MCF 10A (cell line): ENCODE results near the gene PLCB1. TPM values are rescaled to one million over a fixed set of nuclear protein-coding genes. Genes with fewer than 3 reads are reported as not detected.

ENCODE experiments used
- BruUV-seq: library from RNA; stranded (reverse); fragments of 400-500 nt; replicated peaks from 2 replicates; lab custom pipeline; 2021; lab: Mats Ljungman, UMichigan
- CTCF ChIA-PET: fragments of 300-600 bp; sonication (Branson Sonifier 250); formaldehyde crosslinking; extraction: SDS; loops from one replicate; lab custom pipeline; 2021; ENCODE audit warnings: antibody characterized with exemption, inconsistent platforms; lab: Yijun Ruan, JAX
- POLR2A ChIA-PET: fragments of 300-600, 350-650 bp; sonication (Branson Sonifier 250); formaldehyde crosslinking; extraction: SDS; loops from one replicate; lab custom pipeline; 2020; ENCODE audit warnings: antibody characterized with exemption, inconsistent platforms; lab: Yijun Ruan, JAX
- DNase-seq: peaks from one replicate; pipeline ENCODE4 v3.0.0-alpha.2; 2018; ENCODE audit not compliant: unreplicated experiment
- H3K27ac Mint-ChIP-seq: one replicate; pipeline ENCODE4 v1.8.0; 2022; ENCODE audit warnings: mild to moderate bottlenecking, low read depth, mixed read lengths; ENCODE audit not compliant: unreplicated experiment
- H3K27me3 Mint-ChIP-seq: one replicate; pipeline ENCODE4 v1.8.0; 2022; ENCODE audit warnings: mixed read lengths; ENCODE audit not compliant: insufficient read depth, unreplicated experiment
- H3K36me3 Mint-ChIP-seq: one replicate; pipeline ENCODE4 v1.8.0; 2022; ENCODE audit warnings: mild to moderate bottlenecking, moderate library complexity, mixed read lengths; ENCODE audit not compliant: insufficient read depth, unreplicated experiment
- H3K4me1 Mint-ChIP-seq: one replicate; pipeline ENCODE4 v1.8.0; 2022; ENCODE audit warnings: mixed read lengths; ENCODE audit not compliant: insufficient read depth, unreplicated experiment
- H3K4me3 Mint-ChIP-seq: one replicate; pipeline ENCODE4 v1.8.0; 2022; ENCODE audit warnings: mild to moderate bottlenecking, moderate library complexity, mixed read lengths; ENCODE audit not compliant: unreplicated experiment
- H3K9me3 Mint-ChIP-seq: one replicate; pipeline ENCODE4 v1.8.0; 2022; ENCODE audit warnings: mixed read lengths; ENCODE audit not compliant: unreplicated experiment
- CTCF ChIP-seq: fragments of 200-600 bp; IDR thresholded peaks from one replicate; pipeline ENCODE4 v1.8.0; 2022; ENCODE audit warnings: antibody characterized with exemption, mild to moderate bottlenecking; ENCODE audit not compliant: unreplicated experiment
- intact Hi-C: fragments of 100-400 bp; cut with micrococcal nuclease; formaldehyde crosslinking; loops from 2 replicates; pipeline ENCODE4 v1.14.1; 2022
- total RNA-seq: library from RNA; stranded (reverse); gene quantifications from 2 replicates; pipeline ENCODE4 v1.2.3, GENCODE V29; 2022

Gene PLCB1
- total RNA-seq, 1 experiment from 2014 or later, result 5.9 TPM

DNA sequence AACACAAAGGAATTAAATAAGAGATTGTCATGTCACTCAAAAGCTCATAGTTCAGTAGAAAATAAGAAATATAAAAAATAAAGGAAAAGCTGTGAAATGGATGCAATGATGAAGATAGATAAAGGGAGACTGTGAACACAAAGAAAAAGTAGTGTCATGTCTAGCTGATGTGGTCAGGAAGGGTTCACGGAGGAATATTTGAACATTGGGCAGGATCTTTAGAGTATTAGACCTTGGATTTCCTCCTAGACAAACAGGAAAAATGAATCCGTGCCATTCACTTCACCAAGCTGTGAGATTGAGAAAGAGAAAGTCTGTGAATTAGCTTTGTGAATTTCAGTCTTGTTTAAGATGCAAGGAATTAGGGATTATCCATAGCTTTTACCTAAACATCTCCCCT, 522.4 kb downstream of the PLCB1 start:
- POLR2A ChIA-PET, result interaction anchor here (1.4 kb wide), 1 partner anchor 16 kb away, joined by 3 read pairs; no protein-coding TSS in a partner anchor
- no TSS peak for BruUV-seq
- H3K4me1 Mint-ChIP-seq, result peaks cover 6% of the 10 kb centered on the region

DNA sequence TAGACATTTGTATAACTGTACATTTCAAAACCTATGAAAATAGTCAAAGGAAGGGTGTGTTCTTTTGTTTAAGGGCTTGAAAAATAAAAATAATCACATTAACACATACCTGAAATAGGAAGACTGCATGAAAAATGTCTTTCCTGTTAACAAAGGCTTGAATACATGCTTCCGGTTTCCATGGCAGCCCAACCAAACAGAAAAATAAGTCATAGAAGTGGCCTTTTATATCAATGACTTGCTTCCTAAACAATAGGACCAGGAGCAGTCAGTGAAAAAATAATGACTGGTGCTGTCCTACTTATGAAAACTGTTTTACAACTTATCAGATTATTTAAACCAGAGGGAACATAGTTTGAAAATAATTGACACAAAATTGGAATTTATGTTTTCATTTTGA, 524.3 kb downstream of the PLCB1 start:
- H3K4me1 Mint-ChIP-seq, result peaks cover 6% of the 10 kb centered on the region
- no peak for TF ChIP-seq CTCF
- intact Hi-C loops, result no loop called here
- ChIA-PET POLR2A (no interaction called here), CTCF (no interaction called here)
- no peaks in the 10 kb centered on the region for H3K36me3 Mint-ChIP-seq
- BruUV-seq, result no TSS peak
- no peak overlapping the region for H3K27ac Mint-ChIP-seq
- no peaks in the 10 kb centered on the region for H3K27me3 Mint-ChIP-seq
- H3K9me3 Mint-ChIP-seq, result no peaks in the 10 kb centered on the region
- no peak overlapping the region for H3K4me3 Mint-ChIP-seq
- no peak for DNase-seq

More for the DNA sequence above, 522.4 kb downstream of the PLCB1 start:
- H3K9me3 Mint-ChIP-seq, result no peaks in the 10 kb centered on the region
- no peaks in the 10 kb centered on the region for H3K36me3 Mint-ChIP-seq
- H3K27ac Mint-ChIP-seq, result no peak overlapping the region
- no peaks in the 10 kb centered on the region for H3K27me3 Mint-ChIP-seq
- H3K4me3 Mint-ChIP-seq, result no peak overlapping the region
- TF ChIP-seq CTCF, result no peak
- DNase-seq, result no peak
- intact Hi-C loops, result no loop called here
- CTCF ChIA-PET, result interaction anchor here (0.7 to 1.2 kb wide), 2 partner anchors 63 to 474 kb away, joined by 3 to 5 read pairs; no protein-coding TSS in a partner anchor

DNA sequence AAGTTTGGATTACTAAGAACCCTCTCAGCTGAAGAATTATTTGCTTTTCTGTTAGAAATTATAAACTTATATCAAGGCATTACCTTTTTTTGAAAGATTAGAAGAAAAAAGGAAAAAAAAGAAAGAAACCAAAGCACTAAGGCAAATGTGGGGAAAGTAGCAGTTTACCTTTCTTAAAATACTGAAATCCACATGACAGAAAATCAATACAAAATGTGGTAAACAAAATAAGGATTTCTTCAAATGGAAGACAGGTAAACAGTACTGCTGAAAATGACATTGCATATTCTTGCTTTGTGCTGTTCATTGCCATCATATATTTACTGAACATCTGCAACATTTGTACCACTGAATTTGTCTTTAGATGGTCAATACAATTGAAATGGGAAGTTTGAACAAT, 525.6 kb downstream of the PLCB1 start:
- no peak overlapping the region for H3K4me3 Mint-ChIP-seq

DNA sequence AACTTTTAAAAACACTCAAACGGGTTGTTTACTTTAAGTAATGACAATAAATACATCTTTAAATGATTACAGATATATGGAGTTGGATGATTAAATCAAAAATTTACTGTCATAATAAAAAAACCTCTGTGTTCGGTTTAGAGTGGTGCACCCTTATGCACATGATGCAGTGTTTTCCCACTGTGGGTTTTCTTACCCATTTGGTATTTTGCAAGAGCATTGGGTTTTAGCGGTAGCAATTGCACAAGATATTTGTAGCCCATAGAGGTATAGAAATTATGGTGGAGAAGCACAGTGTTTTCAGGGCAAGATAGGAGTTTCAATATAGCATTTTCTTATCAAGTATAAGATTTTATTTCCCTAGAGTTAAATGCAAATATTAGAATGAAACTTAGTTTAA, 526.0 kb downstream of the PLCB1 start:
- CTCF ChIA-PET, result no interaction called here
- no peaks in the 10 kb centered on the region for H3K36me3 Mint-ChIP-seq
- no TSS peak for BruUV-seq

More for the DNA sequence above, 525.6 kb downstream of the PLCB1 start:
- intact Hi-C loops, result no loop called here
- ChIA-PET POLR2A (no interaction called here), CTCF (interaction anchor here (0.9 kb wide), 1 partner anchor 18 kb away, joined by 7 read pairs; no protein-coding TSS in a partner anchor)
- TF ChIP-seq CTCF, result no peak
- DNase-seq, result no peak
- H3K27me3 Mint-ChIP-seq, result no peaks in the 10 kb centered on the region
- no peak overlapping the region for H3K27ac Mint-ChIP-seq
- peaks cover 6% of the 10 kb centered on the region for H3K4me1 Mint-ChIP-seq
- BruUV-seq, result no TSS peak
- no peaks in the 10 kb centered on the region for H3K9me3 Mint-ChIP-seq
- H3K36me3 Mint-ChIP-seq, result no peaks in the 10 kb centered on the region

More for the DNA sequence above, 526.0 kb downstream of the PLCB1 start:
- peaks cover 6% of the 10 kb centered on the region for H3K4me1 Mint-ChIP-seq
- POLR2A ChIA-PET, result interaction anchor here (0.6 kb wide), 1 partner anchor 9 kb away, joined by 3 read pairs; no protein-coding TSS in a partner anchor
- TF ChIP-seq CTCF, result no peak
- no peaks in the 10 kb centered on the region for H3K27me3 Mint-ChIP-seq
- no peak for DNase-seq
- intact Hi-C loops, result no loop called here
- no peaks in the 10 kb centered on the region for H3K9me3 Mint-ChIP-seq
- H3K27ac Mint-ChIP-seq, result no peak overlapping the region
- H3K4me3 Mint-ChIP-seq, result no peak overlapping the region
